Anterior cingulate cortex (tissue), 58 donors: Measurements from ENCODE around the gene OR8J1.
"Not testable (repeated sequence)": the region's sequence is repeated elsewhere in the genome, so short reads cannot be mapped to it uniquely, and the experiment has no call there.

Experiments
- DNase-seq, 58 donors: peaks; one replicate each; lab custom pipeline; 2025; lab: John Stamatoyannopoulos, UW

The OR8J1 gene, protein sequence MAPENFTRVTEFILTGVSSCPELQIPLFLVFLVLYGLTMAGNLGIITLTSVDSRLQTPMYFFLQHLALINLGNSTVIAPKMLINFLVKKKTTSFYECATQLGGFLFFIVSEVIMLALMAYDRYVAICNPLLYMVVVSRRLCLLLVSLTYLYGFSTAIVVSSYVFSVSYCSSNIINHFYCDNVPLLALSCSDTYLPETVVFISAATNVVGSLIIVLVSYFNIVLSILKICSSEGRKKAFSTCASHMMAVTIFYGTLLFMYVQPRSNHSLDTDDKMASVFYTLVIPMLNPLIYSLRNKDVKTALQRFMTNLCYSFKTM

DNA sequence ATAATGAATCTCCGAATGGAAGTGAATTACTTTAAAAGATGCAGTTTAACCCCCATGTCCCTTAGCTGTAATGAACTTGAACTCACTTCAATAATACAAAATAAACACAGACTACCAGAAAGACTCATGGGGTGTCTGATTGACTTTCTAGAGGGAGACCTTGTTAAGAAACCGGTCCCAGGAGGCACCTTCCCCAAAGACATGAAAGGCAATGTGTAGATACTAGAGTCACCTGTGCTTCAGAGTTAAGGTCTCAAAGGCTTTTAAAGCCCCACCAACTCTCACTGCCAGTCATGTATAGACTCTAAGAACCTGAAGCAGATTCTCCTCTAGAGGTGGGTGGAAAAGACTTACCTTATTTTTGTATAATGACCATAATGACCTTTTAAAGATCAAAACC is at the start of gene OR8J1:
OR8J1 (plus strand) TSS at position 301 of the 400 bp plus-strand sequence. CDS start 5,956 bp downstream, outside the sequence.
- DNase-seq: no peak

DNA sequence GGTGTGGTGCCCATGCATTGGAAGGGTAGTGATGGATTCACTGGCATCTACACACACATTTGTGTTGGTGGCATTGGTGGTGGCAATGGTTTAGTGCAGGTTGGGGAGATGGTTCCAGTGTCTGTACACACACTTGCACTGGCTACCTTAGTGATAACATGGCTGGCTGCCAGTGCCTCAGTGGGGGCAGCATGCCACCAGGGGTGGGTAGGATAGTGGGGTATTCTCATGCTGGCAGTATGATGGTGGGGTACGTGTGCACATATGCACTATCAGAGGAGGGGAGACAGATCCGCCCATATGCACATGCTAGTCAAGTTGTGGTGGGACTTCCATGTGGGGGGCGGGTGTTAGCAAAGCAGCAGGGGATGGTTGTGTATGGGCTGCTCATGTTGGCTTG is 46.3 kb upstream of the OR8J1 start:
- no peak for DNase-seq

DNA sequence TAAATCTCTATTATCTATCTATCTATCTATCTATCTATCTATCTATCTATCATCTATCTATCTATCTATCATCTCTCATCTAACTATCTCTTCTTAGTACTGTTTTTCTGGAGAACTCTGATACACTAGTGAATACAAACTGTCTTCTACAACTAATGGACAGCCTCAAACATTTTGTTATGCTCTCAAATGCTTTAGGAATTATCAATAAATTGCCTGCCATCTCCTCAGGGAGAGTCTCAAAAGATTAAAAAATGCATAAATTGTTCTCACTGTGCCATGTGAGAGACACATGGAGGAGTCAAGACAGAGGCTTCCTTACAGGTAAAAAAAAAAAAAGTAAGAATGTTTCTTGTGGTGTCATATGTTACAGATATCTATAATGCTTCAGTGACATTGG is 39.2 kb upstream of the OR8J1 start, which contains the start of gene OR8K3:
OR8K3 (plus strand) TSS at position 301 of the 400 bp plus-strand sequence. CDS start 3,163 bp downstream, outside the sequence.
- no peak for DNase-seq

DNA sequence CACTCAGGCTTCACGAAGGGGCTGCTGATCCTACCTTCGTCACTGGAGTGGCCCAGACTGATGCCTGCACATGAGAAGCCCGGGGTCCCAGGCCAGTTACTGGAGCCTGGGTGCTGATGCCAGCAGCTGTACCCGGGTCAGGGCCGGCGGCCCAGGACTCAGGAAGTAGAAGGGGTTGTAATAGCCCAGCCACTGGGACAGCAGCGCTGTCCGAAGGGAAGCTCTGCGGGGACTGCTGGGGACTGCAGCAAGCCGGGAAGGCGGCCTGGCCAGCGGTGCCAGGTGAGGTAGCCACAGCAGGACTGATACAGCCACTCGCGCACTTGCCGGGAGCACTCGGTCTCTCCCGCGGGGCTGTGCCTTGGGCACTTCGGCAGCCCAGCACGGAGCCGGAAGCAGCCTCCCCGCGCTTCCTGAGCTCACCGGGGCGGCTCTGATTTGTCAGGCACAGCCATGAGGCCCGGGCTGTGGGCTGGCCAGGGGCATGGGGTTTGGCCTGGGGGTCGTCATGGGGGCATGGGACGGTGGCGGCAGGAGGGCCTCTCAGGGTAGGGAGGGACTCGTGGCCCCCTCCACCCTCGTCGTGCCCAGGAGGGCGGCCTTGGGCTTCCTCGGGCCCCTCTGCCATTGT is 22.1 kb upstream of the OR8J1 start:
- DNase-seq: no peak

DNA sequence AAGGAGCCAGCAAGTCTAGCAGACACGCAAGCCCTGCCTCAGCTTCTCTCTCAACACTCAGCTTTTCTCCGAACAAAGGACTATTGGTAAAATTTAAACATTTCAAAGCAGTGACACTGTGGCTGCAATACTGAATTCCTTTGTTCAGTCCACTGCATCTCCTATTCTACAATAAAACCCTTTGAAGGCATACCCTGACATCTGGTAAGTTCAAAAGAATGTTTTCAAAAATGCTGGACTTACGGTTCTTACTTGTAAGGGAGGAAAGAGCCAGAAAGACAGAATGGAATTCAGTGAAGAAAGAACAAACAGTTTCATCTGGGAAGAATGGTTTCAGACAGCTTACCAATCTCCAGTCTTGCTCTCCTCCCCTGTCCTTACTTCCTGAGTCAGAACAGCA is 20.9 kb upstream of the OR8J1 start:
- no peak for DNase-seq

DNA sequence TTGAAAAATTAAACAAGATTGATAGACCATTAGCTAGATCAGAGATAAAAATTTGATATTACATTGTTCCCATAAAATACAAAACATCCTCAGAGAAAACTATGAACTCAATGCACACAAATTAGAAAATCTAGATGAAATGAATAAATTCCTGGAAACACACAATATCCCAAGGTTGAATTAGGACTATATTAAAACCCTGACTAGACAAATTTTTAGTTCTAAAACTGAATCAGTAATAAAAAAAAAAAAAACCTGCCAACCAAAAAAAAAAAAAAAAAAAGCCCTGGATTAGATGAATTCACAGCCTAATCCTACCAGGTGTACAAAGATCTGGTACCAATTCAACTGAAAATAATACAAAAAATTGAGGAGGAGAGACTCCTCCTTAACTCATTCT is 13.8 kb upstream of the OR8J1 start:
- no peak for DNase-seq

DNA sequence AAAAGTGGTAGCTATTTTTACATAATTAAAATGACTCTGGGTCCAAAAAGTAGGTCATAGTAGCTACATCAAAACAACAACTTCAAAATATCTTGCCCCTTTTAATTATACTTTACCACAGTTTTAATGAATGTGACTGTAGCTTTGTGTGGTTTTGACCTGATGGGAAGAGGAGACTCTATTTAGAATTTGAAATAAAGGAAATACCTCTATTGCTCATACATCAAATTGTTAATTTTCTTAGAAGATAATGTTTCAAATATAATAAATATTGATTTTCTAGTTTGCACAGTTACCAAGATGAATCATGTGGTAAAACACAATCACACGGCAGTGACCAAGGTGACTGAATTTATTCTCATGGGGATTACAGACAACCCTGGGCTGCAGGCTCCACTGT is 8.4 kb upstream of the OR8J1 start, which contains the start of gene OR8K1:
OR8K1 (plus strand) TSS at position 301 of the 400 bp plus-strand sequence; CDS start at position 301, 0 bp downstream.
- DNase-seq: no peak

DNA sequence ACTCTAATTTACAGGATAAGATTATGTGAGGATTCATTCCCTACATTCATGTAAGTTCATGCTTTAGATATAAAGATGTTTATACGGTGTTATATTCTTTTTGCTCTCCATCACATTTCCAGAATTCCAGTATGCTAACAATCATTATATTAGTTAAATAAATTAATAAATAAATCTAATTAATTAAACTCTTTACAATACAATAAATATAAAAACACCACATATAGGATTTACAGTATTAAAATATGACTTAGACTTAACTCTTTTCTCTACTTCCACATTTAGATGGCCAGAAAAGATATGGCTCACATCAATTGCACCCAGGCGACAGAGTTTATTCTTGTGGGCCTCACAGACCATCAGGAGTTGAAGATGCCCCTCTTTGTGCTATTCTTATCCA is 21.2 kb downstream of the OR8J1 start, which contains the start of gene OR8U1:
OR8U1 (plus strand) TSS at position 301 of the 400 bp plus-strand sequence; CDS start at position 301, 0 bp downstream.
- DNase-seq: no peak

DNA sequence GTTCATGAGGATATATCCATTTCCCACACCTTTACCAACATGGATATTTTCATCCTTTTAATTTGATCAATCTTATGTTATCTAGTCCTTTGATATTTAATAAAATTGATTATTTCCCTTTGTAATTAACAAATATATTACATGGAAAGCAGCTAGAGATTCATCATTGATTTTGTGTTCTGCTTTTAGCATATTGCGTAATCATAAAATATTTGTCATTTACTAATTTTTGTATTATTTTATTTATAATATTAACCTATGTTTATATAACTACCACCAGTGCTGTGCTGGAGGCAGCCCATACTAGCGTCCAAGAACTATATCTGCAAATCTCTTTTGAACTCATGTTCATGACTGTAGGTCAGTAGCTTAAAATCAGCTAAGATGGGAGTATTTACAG is 26.0 kb downstream of the OR8J1 start:
- DNase-seq: no peak

DNA sequence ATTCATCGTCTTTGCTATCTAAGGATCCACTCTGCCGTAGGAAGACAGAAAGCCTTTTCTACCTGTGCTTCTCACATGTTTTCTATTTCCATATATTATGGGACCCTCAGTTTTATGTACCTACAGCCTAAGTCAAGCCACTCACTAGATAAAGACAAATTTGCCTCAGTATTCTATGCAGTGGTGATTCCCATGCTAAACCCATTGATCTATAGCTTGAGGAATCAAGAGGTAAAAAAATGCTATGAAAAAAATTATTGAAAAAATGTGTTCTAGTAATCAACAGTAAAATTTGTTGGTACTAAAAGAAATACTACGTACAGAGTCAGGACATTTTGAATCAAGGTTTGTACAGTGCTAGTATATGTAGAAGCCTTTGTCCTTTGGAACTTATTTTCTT is 40.3 kb downstream of the OR8J1 start:
- DNase-seq: no peak

DNA sequence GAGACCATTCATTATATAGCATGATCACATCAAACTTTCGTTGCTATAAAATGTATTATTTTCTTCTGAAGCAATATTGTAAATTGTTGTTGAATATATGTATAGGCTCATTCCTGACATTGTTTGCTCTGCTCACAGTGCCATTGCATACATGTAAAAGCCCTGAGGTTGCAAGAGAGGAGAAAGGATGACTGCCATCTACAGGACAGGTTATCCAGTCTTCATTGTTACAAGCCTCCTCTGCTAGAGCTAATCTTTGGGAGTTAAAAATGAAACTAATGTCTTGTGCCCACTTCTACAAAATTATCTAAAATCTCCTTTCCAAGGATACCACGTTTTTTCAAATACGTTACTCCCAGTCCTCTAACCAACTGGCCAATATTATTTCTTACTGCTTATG is 42.0 kb downstream of the OR8J1 start:
- no peak for DNase-seq

DNA sequence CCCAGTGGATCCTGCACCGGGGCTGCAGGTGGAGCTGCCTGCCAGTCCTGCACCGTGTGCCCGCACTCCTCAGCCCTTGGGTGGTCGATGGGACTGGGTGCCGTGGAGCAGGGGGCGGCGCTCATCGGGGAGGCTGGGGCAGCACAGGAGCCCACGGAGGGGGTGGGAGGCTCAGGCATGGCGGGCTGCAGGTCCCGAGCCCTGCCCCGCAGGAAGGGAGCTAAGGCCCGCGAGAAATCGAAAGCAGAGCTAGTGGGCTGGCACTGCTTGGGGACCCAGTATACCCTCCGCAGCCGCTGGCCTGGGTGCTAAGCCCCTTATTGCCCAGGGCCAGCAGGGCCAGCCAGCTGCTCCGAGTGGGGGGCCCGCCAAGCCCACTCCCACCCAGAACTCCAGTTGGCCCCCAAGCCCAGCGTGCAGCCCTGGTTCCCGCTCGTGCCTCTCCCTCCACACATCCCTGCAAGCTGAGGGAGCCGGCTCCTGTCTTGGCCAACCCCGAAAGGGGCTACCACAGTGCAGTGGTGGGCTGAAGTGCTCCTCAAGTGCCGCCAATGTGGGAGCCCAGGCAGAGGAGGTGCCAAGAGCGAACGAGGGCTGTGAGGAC is 47.9 kb downstream of the OR8J1 start:
- DNase-seq: not testable (repeated sequence)

DNA sequence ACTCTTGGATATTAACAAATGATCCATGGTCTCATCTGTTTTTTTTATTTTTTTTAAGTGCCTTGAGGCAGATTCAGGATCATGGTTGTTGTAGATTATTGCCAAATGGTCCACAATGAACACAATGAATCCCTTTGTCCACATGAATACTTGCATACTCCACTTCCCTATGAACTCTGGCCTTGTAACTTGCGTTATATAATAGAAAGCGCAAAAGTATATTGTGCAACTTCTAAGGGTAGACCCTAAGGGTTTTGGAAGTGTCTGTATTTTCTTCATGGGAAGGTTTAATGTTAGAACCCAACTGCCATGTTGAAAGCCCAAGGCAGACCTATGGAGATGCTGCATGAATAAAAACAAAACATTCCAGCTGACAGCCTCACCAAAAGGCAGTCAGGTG is 50.3 kb downstream of the OR8J1 start:
- no peak for DNase-seq

DNA sequence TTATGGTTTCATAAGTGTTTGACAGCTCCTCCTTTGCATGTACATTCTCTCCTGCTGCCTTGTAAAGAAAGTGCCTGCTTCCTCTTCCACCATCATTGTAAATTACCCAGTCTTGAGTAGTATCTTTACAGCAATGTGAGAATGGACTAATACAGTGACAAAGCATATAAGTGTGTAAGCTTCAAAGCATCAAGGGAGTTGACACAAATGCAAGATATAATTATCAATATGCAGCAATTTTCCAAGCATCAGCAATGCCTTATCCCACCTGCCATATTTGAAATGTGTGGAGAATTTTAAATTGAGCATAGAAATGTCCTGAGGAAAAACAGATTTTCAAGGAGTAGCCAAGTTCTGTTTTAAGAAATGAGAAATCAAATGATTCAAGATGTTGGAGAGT is 56.7 kb downstream of the OR8J1 start:
- no peak for DNase-seq
